Tibial nerve (tissue), 4 donors: ENCODE data around the gene ZNF512. TPM values are rescaled to one million over a fixed set of nuclear protein-coding genes. Genes with fewer than 3 reads are reported as not detected.

ENCODE experiments used
- DNase-seq, 2 donors: peaks; one replicate each; pipeline ENCODE4 v3.0.0-alpha.2; 2019; ENCODE audit warnings: low spot score in 2 of 2
- H3K27ac ChIP-seq, 4 donors: fragments of 200-600 bp; sonication (generic) in 3 of 4; one replicate each; pipeline ENCODE4 v1.5.1; 2017 to 2019; ENCODE audit warnings: mild to moderate bottlenecking in 1 of 4
- H3K27me3 ChIP-seq, 2 donors: fragments of 200-600 bp; sonication (generic) in 1 of 2; one replicate each; pipeline versions ENCODE4 v1.5.1 to v1.6.0; 2017 to 2019
- H3K36me3 ChIP-seq, 3 donors: fragments of 200-600 bp; sonication (generic); one replicate each; pipeline ENCODE4 v1.5.1; 2018 to 2019
- H3K4me1 ChIP-seq, 4 donors: fragments of 200-600 bp; sonication (generic) in 3 of 4; one replicate each; pipeline ENCODE4 v1.5.1; 2017 to 2019
- H3K4me3 ChIP-seq, 4 donors: fragments of 200-600 bp; sonication (generic) in 3 of 4; one replicate each; pipeline ENCODE4 v1.5.1; 2017 to 2019; ENCODE audit warnings: mild to moderate bottlenecking in 1 of 4, moderate library complexity in 1 of 4
- H3K9me3 ChIP-seq, 4 donors: fragments of 200-600 bp; sonication (generic) in 3 of 4; one replicate each; pipeline ENCODE4 v1.5.1; 2017 to 2019
- EP300 ChIP-seq, 2 donors: sonication (generic); formaldehyde crosslinking; IDR thresholded peaks; one replicate each; pipeline ENCODE4 v1.6.1; 2017; ENCODE audit warnings: antibody characterized with exemption in 2 of 2, mild to moderate bottlenecking in 1 of 2
- POLR2A ChIP-seq, 2 donors: fragments of 450-650 bp; IDR thresholded peaks; one replicate each; pipeline ENCODE4 v1.6.1; 2017; ENCODE audit warnings: antibody characterized with exemption in 2 of 2, mild to moderate bottlenecking in 2 of 2, moderate library complexity in 2 of 2
- WGBS, 2 donors: methylation state at CpG; one replicate each; pipeline ENCODE4 v1.1.5; 2018; 5-methylcytosine and 5-hydroxymethylcytosine counted together
- total RNA-seq, 4 donors: library from RNA; depleted of rRNA; stranded (reverse); fragments of >200 nt; gene quantifications; one replicate each; pipeline ENCODE4 v1.1.0, GENCODE V29; 2016
- TF ChIP-seq, protein P1 (sequence below), 5 experiments: fragments of 200-600 bp in 3 of 5; fragments of 450-650 bp in 2 of 5; sonication (generic) in 3 of 5; IDR thresholded peaks; one replicate each; pipeline ENCODE4 v1.5.1; 2016 to 2019; ENCODE audit warnings: antibody characterized with exemption in 5 of 5, mild to moderate bottlenecking in 3 of 5, moderate library complexity in 2 of 5

Gene ZNF512
- total RNA-seq, 4 donors from 2014 or later = 29.9 to 52.0 (median 42.4) TPM

DNA sequence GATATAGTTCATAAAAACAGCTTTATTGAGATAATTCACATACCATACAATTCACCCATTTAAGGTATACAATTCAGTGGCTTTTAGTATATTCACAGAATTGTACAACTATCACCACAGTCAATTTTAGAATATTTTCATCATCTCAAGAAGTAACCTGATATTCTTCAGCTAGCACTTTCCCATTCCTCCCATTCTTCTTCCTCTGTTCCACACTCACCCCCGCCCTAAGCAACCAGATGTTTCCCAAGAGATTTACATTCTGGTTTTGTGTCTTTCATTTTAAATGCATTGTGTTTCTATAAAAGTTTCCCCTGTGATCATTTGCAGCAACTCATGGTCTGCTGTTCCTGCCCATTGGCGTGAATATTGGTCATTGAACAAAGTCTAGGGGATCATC, 51.4 kb downstream of the ZNF512 start:
- no peak for DNase-seq
- H3K27me3 ChIP-seq = no peaks in the 10 kb centered on the region
- H3K4me1 ChIP-seq = peaks cover 0 to 12% (median 4%) of the 10 kb centered on the region in 4 donors
- WGBS, 2 donors = 89 to 94% methylated on average over 2 of the region's 2 CpGs
- peaks cover 0 to 89% (median 9%) of the 10 kb centered on the region in 3 donors for H3K36me3 ChIP-seq
- TF ChIP-seq POLR2A (IDR thresholded peaks at IDR 0.05) (no peak), EP300 (IDR thresholded peaks at IDR 0.05) (no peak)
- TF ChIP-seq, protein P1, sequence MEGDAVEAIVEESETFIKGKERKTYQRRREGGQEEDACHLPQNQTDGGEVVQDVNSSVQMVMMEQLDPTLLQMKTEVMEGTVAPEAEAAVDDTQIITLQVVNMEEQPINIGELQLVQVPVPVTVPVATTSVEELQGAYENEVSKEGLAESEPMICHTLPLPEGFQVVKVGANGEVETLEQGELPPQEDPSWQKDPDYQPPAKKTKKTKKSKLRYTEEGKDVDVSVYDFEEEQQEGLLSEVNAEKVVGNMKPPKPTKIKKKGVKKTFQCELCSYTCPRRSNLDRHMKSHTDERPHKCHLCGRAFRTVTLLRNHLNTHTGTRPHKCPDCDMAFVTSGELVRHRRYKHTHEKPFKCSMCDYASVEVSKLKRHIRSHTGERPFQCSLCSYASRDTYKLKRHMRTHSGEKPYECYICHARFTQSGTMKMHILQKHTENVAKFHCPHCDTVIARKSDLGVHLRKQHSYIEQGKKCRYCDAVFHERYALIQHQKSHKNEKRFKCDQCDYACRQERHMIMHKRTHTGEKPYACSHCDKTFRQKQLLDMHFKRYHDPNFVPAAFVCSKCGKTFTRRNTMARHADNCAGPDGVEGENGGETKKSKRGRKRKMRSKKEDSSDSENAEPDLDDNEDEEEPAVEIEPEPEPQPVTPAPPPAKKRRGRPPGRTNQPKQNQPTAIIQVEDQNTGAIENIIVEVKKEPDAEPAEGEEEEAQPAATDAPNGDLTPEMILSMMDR (IDR thresholded peaks at IDR 0.05) = no peak
- no peak overlapping the region for H3K27ac ChIP-seq
- H3K4me3 ChIP-seq = no peak overlapping the region
- H3K9me3 ChIP-seq = no peaks in the 10 kb centered on the region

DNA sequence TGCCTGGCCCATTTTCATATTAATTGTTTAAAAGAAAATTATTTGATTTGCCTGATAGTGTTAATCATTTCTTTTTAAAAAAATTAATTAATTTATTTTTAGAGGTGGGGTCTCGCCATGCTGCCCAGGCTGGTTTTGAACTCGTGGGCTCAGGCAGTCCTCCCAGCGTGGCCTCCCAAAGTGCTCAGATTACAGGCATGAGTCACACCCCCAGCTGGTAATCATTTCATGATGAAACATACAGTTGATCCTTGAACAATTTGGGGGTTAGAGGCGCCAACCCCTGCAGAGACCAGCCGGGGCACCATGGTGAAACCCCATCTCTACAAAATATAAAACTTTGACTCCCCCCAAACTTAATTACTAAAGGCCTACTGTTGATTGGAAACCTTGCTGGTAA, 53.9 kb downstream of the ZNF512 start:
- no peaks in the 10 kb centered on the region for H3K27me3 ChIP-seq
- no peak for TF ChIP-seq POLR2A (IDR thresholded peaks at IDR 0.05)
- no peak for TF ChIP-seq EP300 (IDR thresholded peaks at IDR 0.05)
- TF ChIP-seq, protein P1 (IDR thresholded peaks at IDR 0.05) = no peak

DNA sequence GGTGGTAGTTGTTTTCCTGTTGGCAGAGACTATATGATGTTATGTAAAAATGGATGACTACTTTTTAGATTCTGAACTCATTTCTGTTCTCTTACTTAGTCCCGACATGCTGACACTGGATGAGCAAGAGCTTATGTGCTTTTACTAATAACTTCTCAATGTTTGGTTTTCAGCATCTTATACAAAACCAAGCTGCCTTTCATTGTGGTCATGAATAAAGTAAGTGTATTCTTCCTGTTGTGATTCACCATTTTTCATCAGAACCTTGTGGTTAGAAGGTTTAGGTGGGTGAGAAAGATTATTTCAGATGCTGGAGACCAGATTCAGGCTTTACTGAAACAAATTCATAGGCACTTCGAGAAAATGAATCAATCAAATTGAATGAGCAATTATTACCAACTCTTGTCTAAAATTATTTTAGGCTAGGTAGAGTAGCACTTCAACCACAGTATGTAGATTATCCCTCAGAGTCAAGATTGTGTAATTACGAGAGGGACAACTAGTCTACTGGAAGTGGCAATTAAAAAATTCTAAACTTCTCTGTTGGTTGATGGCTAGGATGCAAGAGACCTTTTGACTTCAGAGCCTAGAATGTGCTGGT, 55.3 kb downstream of the ZNF512 start:
- Histone ChIP-seq H3K4me3 (no peak overlapping the region), H3K4me1 (no peaks in the 10 kb centered on the region), H3K27me3 (no peaks in the 10 kb centered on the region), H3K27ac (no peak overlapping the region), H3K9me3 (no peaks in the 10 kb centered on the region), H3K36me3 (peaks cover 0 to 98% (median 7%) of the 10 kb centered on the region in 3 donors)
- TF ChIP-seq EP300 (IDR thresholded peaks at IDR 0.05) (no peak), POLR2A (IDR thresholded peaks at IDR 0.05) (no peak)
- TF ChIP-seq, protein P1 (IDR thresholded peaks at IDR 0.05) = no peak
- no peak for DNase-seq
- 91 to 94% methylated on average over 3 of the region's 3 CpGs for WGBS, 2 donors

More for the DNA sequence above, 53.9 kb downstream of the ZNF512 start:
- Histone ChIP-seq H3K4me3 (no peak overlapping the region), H3K27ac (no peak overlapping the region), H3K36me3 (peaks cover 0 to 99% (median 9%) of the 10 kb centered on the region in 3 donors), H3K4me1 (no peaks in the 10 kb centered on the region), H3K9me3 (no peaks in the 10 kb centered on the region)
- no peak for DNase-seq
- 92% methylated on average over 5 of the region's 5 CpGs for WGBS, 2 donors

DNA sequence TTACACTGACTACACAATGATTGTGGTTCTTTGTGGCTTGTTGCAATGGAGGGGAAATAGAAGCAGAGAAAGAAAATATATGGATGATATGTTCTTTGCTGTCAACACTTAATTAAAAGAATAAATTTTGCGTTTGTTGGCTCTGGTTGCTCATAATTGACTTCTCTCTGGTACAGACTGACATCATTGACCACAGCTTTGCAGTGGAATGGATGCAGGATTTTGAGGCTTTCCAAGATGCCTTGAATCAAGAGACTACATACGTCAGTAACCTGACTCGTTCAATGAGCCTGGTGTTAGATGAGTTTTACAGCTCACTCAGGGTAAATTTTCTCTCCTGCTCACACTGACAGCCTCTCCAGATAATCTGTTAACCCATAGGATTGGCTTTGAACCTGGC, 55.9 kb downstream of the ZNF512 start:
- WGBS, 2 donors = 51 to 83% methylated on average over 3 of the region's 3 CpGs
- Histone ChIP-seq H3K4me1 (no peaks in the 10 kb centered on the region), H3K27ac (no peak overlapping the region), H3K9me3 (no peaks in the 10 kb centered on the region), H3K36me3 (peaks cover 0 to 98% (median 4%) of the 10 kb centered on the region in 3 donors), H3K27me3 (no peaks in the 10 kb centered on the region), H3K4me3 (no peak overlapping the region)
- no peak for TF ChIP-seq EP300 (IDR thresholded peaks at IDR 0.05)
- no peak for TF ChIP-seq POLR2A (IDR thresholded peaks at IDR 0.05)
- TF ChIP-seq, protein P1 (IDR thresholded peaks at IDR 0.05) = no peak
- DNase-seq = no peak

DNA sequence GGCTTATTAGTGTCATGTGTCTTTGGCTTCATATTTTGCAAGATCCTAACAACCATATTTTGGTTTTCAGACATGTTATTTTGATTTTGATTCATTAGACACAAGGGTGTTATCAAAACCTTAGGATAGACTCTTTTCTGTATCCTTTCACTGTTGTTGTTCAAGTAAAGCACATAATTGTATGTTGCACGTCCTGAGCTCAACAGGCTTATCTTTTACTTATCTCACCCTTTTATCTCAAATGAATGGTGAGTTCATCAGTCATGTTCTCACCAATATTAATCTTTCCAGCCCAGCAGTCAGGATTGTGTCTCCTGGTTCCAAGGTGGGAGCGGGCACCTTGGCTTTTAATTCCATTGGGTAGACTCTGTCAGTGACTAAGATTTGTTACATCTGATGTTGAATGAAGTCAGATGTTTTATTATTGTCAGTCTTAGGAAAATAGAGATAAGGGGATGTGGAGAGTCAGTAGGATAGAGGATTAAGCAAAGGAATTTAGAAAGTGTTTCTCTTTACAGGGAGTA, 57.9 kb downstream of the ZNF512 start:
- WGBS, 2 donors = 88 to 92% methylated on average over 2 of the region's 2 CpGs
- DNase-seq = no peak
- Histone ChIP-seq H3K36me3 (peaks cover 0 to 97% (median 4%) of the 10 kb centered on the region in 3 donors), H3K4me1 (no peaks in the 10 kb centered on the region), H3K27me3 (no peaks in the 10 kb centered on the region), H3K4me3 (no peak overlapping the region), H3K9me3 (no peaks in the 10 kb centered on the region), H3K27ac (no peak overlapping the region)
- TF ChIP-seq POLR2A (IDR thresholded peaks at IDR 0.05) (no peak), EP300 (IDR thresholded peaks at IDR 0.05) (no peak)
- TF ChIP-seq, protein P1 (IDR thresholded peaks at IDR 0.05) = no peak
